ENCODE data around the gene PCGF5. TPM values are rescaled to one million over a fixed set of nuclear protein-coding genes. Genes with fewer than 3 reads are reported as not detected.
A peak's percentile ranks its signal among the peaks of the same experiment; 100 is the strongest.
"Not testable (repeated sequence)": the region's sequence is repeated elsewhere in the genome, so short reads cannot be mapped to it uniquely, and the experiment has no call there.

The PCGF5 gene
- total RNA-seq, 1 donor from 2014 or later: 11.6 TPM

GRCh38 chr10:91296471-91296870 lies 76.0 kb downstream of the PCGF5 start:
- no peaks in the 10 kb centered on the region for H3K9me3 Mint-ChIP-seq
- no peak for DNase-seq (ENCODE audit: low spot score in 2 of 2, unreplicated experiment in 2 of 2)
- H3K4me3 Mint-ChIP-seq: no peak overlapping the region
- H3K36me3 Mint-ChIP-seq: no peaks in the 10 kb centered on the region
- H3K4me1 Mint-ChIP-seq: peaks cover 21% of the 10 kb centered on the region
- H3K27me3 Mint-ChIP-seq (ENCODE audit: low read depth): peaks cover 8% of the 10 kb centered on the region
- TF ChIP-seq CTCF (IDR thresholded peaks at IDR 0.05; ENCODE audit: unreplicated experiment): no peak
- H3K27ac Mint-ChIP-seq: no peak overlapping the region

- peak; percentile 86 for TF ChIP-seq CTCF (IDR thresholded peaks at IDR 0.05; ENCODE audit: unreplicated experiment)
- H3K27me3 Mint-ChIP-seq (ENCODE audit: low read depth): peaks cover 2% of the 10 kb centered on the region
- no peaks in the 10 kb centered on the region for H3K9me3 Mint-ChIP-seq
- no peak overlapping the region for H3K27ac Mint-ChIP-seq
- peak overlapping the region; percentile 66 for H3K4me3 Mint-ChIP-seq
- no peaks in the 10 kb centered on the region for H3K36me3 Mint-ChIP-seq
- DNase-seq (ENCODE audit: low spot score in 2 of 2, unreplicated experiment in 2 of 2): peak; percentile 70 to 88
- H3K4me1 Mint-ChIP-seq: peaks cover 21% of the 10 kb centered on the region
Measured at GRCh38 chr10:91298224-91298871, 77.9 kb downstream of the PCGF5 start.

- Mint-ChIP-seq H3K27ac (no peak overlapping the region), H3K4me1 (peaks cover 17% of the 10 kb centered on the region), H3K9me3 (no peaks in the 10 kb centered on the region), H3K36me3 (no peaks in the 10 kb centered on the region), H3K4me3 (no peak overlapping the region), H3K27me3 (ENCODE audit: low read depth) (no peaks in the 10 kb centered on the region)
- DNase-seq (ENCODE audit: low spot score in 2 of 2, unreplicated experiment in 2 of 2): no peak
- TF ChIP-seq CTCF (IDR thresholded peaks at IDR 0.05; ENCODE audit: unreplicated experiment): no peak
Measured at GRCh38 chr10:91299999-91300575, 79.6 kb downstream of the PCGF5 start.

GRCh38 chr10:91302946-91303345 lies 82.5 kb downstream of the PCGF5 start:
- not testable (repeated sequence) for H3K36me3 Mint-ChIP-seq; H3K4me3 Mint-ChIP-seq; H3K27ac Mint-ChIP-seq; H3K9me3 Mint-ChIP-seq; DNase-seq (ENCODE audit: low spot score in 2 of 2, unreplicated experiment in 2 of 2); H3K4me1 Mint-ChIP-seq; H3K27me3 Mint-ChIP-seq (ENCODE audit: low read depth)

- not testable (repeated sequence) for H3K36me3 Mint-ChIP-seq; DNase-seq (ENCODE audit: low spot score in 2 of 2, unreplicated experiment in 2 of 2); H3K4me3 Mint-ChIP-seq; H3K27ac Mint-ChIP-seq; H3K9me3 Mint-ChIP-seq; H3K4me1 Mint-ChIP-seq
- H3K27me3 Mint-ChIP-seq (ENCODE audit: low read depth): peaks cover 15% of the 10 kb centered on the region
Measured at GRCh38 chr10:91305979-91306378, 85.5 kb downstream of the PCGF5 start.

- H3K36me3 Mint-ChIP-seq: no peaks in the 10 kb centered on the region
Measured at GRCh38 chr10:91307489-91307888, 87.0 kb downstream of the PCGF5 start.

More at GRCh38 chr10:91307489-91307888, 87.0 kb downstream of the PCGF5 start:
- H3K27me3 Mint-ChIP-seq (ENCODE audit: low read depth): peaks cover 15% of the 10 kb centered on the region
- no peak for TF ChIP-seq CTCF (IDR thresholded peaks at IDR 0.05; ENCODE audit: unreplicated experiment)
- H3K27ac Mint-ChIP-seq: no peak overlapping the region
- H3K4me1 Mint-ChIP-seq: peaks cover 10% of the 10 kb centered on the region
- DNase-seq (ENCODE audit: low spot score in 2 of 2, unreplicated experiment in 2 of 2): no peak
- no peaks in the 10 kb centered on the region for H3K9me3 Mint-ChIP-seq
- H3K4me3 Mint-ChIP-seq: no peak overlapping the region

Data from mesothelial cell of epicardium (in vitro differentiated cells).